Measurements from ENCODE around the gene EIF2B1.

The EIF2B1 gene

DNA sequence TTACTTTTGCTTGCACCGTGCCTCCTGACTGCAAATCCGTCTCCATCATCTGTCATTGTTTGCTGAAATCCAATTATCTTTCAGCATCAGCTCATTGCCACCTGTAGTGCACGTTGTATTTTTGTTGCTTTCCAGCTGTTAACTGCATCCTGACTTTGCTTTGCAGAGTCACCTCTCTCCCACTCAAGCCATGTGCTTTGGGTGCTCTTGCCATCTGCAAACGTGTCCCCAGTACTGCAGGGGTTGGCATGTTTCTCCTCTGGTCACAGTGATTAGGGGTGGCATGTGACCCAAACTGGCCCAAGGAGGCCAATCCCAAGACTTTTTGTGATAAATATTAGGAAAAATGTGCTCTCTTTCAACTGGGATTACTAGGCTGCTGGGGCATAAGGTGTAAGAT is 59.6 kb downstream of the EIF2B1 start:
- POLR2A ChIA-PET = no interaction called here
- no peak for DNase-seq
- Histone ChIP-seq H3K9me3 (ENCODE audit: control extremely low read depth in 1 of 5, control insufficient read depth in 4 of 5, insufficient read depth in 2 of 5, low read depth in 1 of 5, low read length in 4 of 5) (peaks cover 0 to 3% (median 0%) of the 10 kb centered on the region in 5 experiments), H3K4me3 (ENCODE audit: control insufficient read depth in 1 of 7, extremely low read depth in 1 of 7, insufficient read depth in 4 of 7, low read depth in 2 of 7, low read length in 6 of 7) (no peak overlapping the region), H3K4me1 (ENCODE audit: control extremely low read depth in 1 of 4, control insufficient read depth in 4 of 4, insufficient read depth in 4 of 4, low read length in 3 of 4) (peaks cover 0 to 2% (median under 1%) of the 10 kb centered on the region in 4 experiments), H3K27ac (ENCODE audit: insufficient read depth in 1 of 2, low read depth in 1 of 2, low read length in 2 of 2, poor library complexity in 1 of 2, severe bottlenecking in 2 of 2) (no peak overlapping the region), H3K27me3 (replicated peaks in 2 of 5; ENCODE audit: control insufficient read depth in 4 of 5, insufficient read depth in 5 of 5, low read length in 4 of 5) (no peaks in the 10 kb centered on the region), H3K36me3 (ENCODE audit: control insufficient read depth in 4 of 4, insufficient read depth in 4 of 4, low read length in 3 of 4) (no peaks in the 10 kb centered on the region)
- CTCF ChIA-PET = interaction anchor here (1.6 to 1.8 kb wide), 2 partner anchors 8 to 29 kb away, joined by 4 to 7 read pairs; no protein-coding TSS in a partner anchor
- WGBS (ENCODE audit: insufficient coverage) = 60% methylated on average over 4 of the region's 4 CpGs

DNA sequence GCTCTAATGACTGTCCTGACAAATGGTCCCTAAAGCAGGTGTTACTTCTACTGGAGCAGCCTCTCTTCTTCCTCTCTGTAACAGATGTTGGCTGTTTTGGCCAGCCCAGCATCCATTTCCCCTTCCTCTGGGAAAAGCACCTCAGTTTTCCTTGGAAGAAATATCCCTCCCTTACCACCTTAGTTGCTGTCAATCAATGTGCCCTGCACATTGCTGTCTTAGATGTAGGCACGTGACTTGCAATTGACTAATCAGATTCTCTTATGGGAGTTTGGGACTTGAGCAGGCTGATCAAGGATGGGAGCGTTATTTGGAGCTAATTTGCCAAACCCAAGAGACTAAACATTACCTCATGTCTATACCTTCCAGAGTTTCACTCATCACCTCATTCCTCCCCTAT is 61.1 kb downstream of the EIF2B1 start:
- ChIA-PET CTCF (interaction anchor here (1.6 to 1.8 kb wide), 2 partner anchors 9 to 27 kb away, joined by 4 to 7 read pairs; no protein-coding TSS in a partner anchor), POLR2A (no interaction called here)
- WGBS (ENCODE audit: insufficient coverage) = 100% methylated on average over 1 of the region's 2 CpGs
- no peaks in the 10 kb centered on the region for H3K27me3 ChIP-seq (replicated peaks in 2 of 5; ENCODE audit: control insufficient read depth in 4 of 5, insufficient read depth in 5 of 5, low read length in 4 of 5)
- peaks cover 0 to 2% (median under 1%) of the 10 kb centered on the region in 4 experiments for H3K4me1 ChIP-seq (ENCODE audit: control extremely low read depth in 1 of 4, control insufficient read depth in 4 of 4, insufficient read depth in 4 of 4, low read length in 3 of 4)
- no peak overlapping the region for H3K27ac ChIP-seq (ENCODE audit: insufficient read depth in 1 of 2, low read depth in 1 of 2, low read length in 2 of 2, poor library complexity in 1 of 2, severe bottlenecking in 2 of 2)
- peaks cover 0 to 3% (median 0%) of the 10 kb centered on the region in 5 experiments for H3K9me3 ChIP-seq (ENCODE audit: control extremely low read depth in 1 of 5, control insufficient read depth in 4 of 5, insufficient read depth in 2 of 5, low read depth in 1 of 5, low read length in 4 of 5)
- no peak overlapping the region for H3K4me3 ChIP-seq (ENCODE audit: control insufficient read depth in 1 of 7, extremely low read depth in 1 of 7, insufficient read depth in 4 of 7, low read depth in 2 of 7, low read length in 6 of 7)
- no peak for DNase-seq
- H3K36me3 ChIP-seq (ENCODE audit: control insufficient read depth in 4 of 4, insufficient read depth in 4 of 4, low read length in 3 of 4) = no peaks in the 10 kb centered on the region

DNA sequence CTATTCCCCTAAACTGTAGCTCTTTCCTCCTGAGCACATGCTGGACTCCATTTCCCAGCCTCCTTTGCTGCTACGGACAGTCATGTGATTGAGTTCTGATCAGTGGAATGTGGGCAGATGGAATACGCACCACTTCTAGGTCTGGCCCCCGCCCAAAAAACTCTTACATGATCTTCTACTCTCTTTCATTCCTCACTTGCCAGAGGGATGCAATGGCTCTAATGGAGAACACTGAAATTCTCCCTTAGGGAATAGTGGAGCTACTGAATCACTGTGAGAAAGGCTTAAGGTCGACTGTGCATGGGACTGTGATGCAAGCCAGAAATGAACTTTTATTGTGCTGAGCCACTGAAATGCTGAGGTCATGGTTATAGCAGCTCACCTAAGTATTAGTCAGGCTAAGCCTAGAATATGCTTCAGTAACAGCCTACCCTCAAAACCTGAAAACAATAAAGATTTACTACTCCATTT is 62.1 kb downstream of the EIF2B1 start:
- Histone ChIP-seq H3K9me3 (ENCODE audit: control extremely low read depth in 1 of 5, control insufficient read depth in 4 of 5, insufficient read depth in 2 of 5, low read depth in 1 of 5, low read length in 4 of 5) (peaks cover 0 to 3% (median 0%) of the 10 kb centered on the region in 5 experiments), H3K27ac (ENCODE audit: insufficient read depth in 1 of 2, low read depth in 1 of 2, low read length in 2 of 2, poor library complexity in 1 of 2, severe bottlenecking in 2 of 2) (no peak overlapping the region), H3K27me3 (replicated peaks in 2 of 5; ENCODE audit: control insufficient read depth in 4 of 5, insufficient read depth in 5 of 5, low read length in 4 of 5) (no peaks in the 10 kb centered on the region), H3K4me1 (ENCODE audit: control extremely low read depth in 1 of 4, control insufficient read depth in 4 of 4, insufficient read depth in 4 of 4, low read length in 3 of 4) (peaks cover 0 to 2% (median under 1%) of the 10 kb centered on the region in 4 experiments), H3K4me3 (ENCODE audit: control insufficient read depth in 1 of 7, extremely low read depth in 1 of 7, insufficient read depth in 4 of 7, low read depth in 2 of 7, low read length in 6 of 7) (no peak overlapping the region), H3K36me3 (ENCODE audit: control insufficient read depth in 4 of 4, insufficient read depth in 4 of 4, low read length in 3 of 4) (no peaks in the 10 kb centered on the region)
- POLR2A ChIA-PET = no interaction called here
- WGBS (ENCODE audit: insufficient coverage) = no CpG with 5 or more reads among the region's 4 CpGs
- no peak for DNase-seq
- CTCF ChIA-PET = interaction anchor here (1.1 to 1.6 kb wide), 2 partner anchors 10 to 12 kb away, joined by 4 read pairs; no protein-coding TSS in a partner anchor
